Smooth muscle cell (in vitro differentiated cells): ENCODE results near the gene IER3. TPM values are rescaled to one million over a fixed set of nuclear protein-coding genes. Genes with fewer than 3 reads are reported as not detected.

ENCODE experiments used
- DNase-seq: peaks from one replicate; lab custom pipeline; 2025; ENCODE audit not compliant: unreplicated experiment; lab: John Stamatoyannopoulos, UW
- H2AFZ ChIP-seq: fragments of 200-600 bp; sonication (generic); 2 replicates; pipeline ENCODE4 v1.6.0; 2016; ENCODE audit warnings: antibody characterized with exemption, low read depth, mild to moderate bottlenecking
- H3F3A ChIP-seq: fragments of 200-600 bp; sonication (generic); 2 replicates; pipeline ENCODE4 v1.6.0; 2017; ENCODE audit warnings: antibody characterized with exemption, low read depth
- H3K27ac ChIP-seq: fragments of 200-600 bp; sonication (generic); 2 replicates; pipeline ENCODE4 v1.5.1; 2016; ENCODE audit warnings: low read depth, mild to moderate bottlenecking
- H3K27me3 ChIP-seq: fragments of 200-600 bp; sonication (generic); 2 replicates; pipeline ENCODE4 v1.6.1; 2016; ENCODE audit warnings: low read depth, mild to moderate bottlenecking
- H3K36me3 ChIP-seq: fragments of 200-600 bp; sonication (generic); 2 replicates; pipeline ENCODE4 v1.5.1; 2016; ENCODE audit warnings: low read depth
- H3K4me1 ChIP-seq: fragments of 200-600 bp; sonication (generic); 2 replicates; pipeline ENCODE4 v1.5.1; 2016; ENCODE audit warnings: low read depth
- H3K4me2 ChIP-seq: fragments of 200-600 bp; sonication (generic); 2 replicates; pipeline ENCODE4 v1.6.0; 2016; ENCODE audit warnings: mild to moderate bottlenecking
- H3K4me3 ChIP-seq: fragments of 200-600 bp; sonication (generic); 2 replicates; pipeline ENCODE4 v1.5.1; 2016; ENCODE audit warnings: mild to moderate bottlenecking
- H3K79me2 ChIP-seq: fragments of 200-600 bp; sonication (generic); 2 replicates; pipeline ENCODE4 v1.6.0; 2016; ENCODE audit warnings: low read depth, mild to moderate bottlenecking
- H3K9ac ChIP-seq: fragments of 200-600 bp; sonication (generic); 2 replicates; pipeline ENCODE4 v1.6.0; 2016; ENCODE audit warnings: low read depth
- H3K9me3 ChIP-seq: fragments of 200-600 bp; sonication (generic); replicated peaks from 2 replicates; pipeline ENCODE4 v1.5.1; 2016; ENCODE audit warnings: low read depth
- H4K20me1 ChIP-seq: fragments of 200-600 bp; sonication (generic); 2 replicates; pipeline ENCODE4 v1.6.0; 2016; ENCODE audit warnings: low read depth
- WGBS: methylation state at CpG from one replicate; pipeline ENCODE4 v1.1.7; 2016; ENCODE audit warnings: low lambda C conversion rate; 5-methylcytosine and 5-hydroxymethylcytosine counted together
- polyA plus RNA-seq: library from polyadenylated mRNA; unstranded; fragments of >200 nt; fragmentation: Nextera tagmentation; extraction: Ambion mirVana; gene quantifications from 2 replicates; pipeline ENCODE4 v1.2.1, GENCODE V29; 2016
- total RNA-seq: library from RNA; depleted of rRNA; stranded (reverse); fragments of >200 nt; gene quantifications from 2 replicates; pipeline ENCODE4 v1.2.3, GENCODE V29; 2014
- TF ChIP-seq, protein P1 (sequence below): fragments of 200-600 bp; sonication (generic); IDR thresholded peaks from 2 replicates; pipeline ENCODE4 v1.5.1; 2017; ENCODE audit warnings: borderline replicate concordance, mild to moderate bottlenecking, antibody characterized with exemption; ENCODE audit not compliant: insufficient read depth, poor library complexity, severe bottlenecking

IER3 gene
- total and polyA plus RNA-seq, 2 experiments from 2014 or later: 736 to 811 TPM

- H3K79me2 ChIP-seq: no peaks in the 10 kb centered on the region
- H3K9ac ChIP-seq: no peak overlapping the region
- H3K4me1 ChIP-seq: no peaks in the 10 kb centered on the region
- H3K4me3 ChIP-seq: no peak overlapping the region
- H2AFZ ChIP-seq: no peak overlapping the region
- H3K36me3 ChIP-seq: no peaks in the 10 kb centered on the region
- no peaks in the 10 kb centered on the region for H3K9me3 ChIP-seq
- TF ChIP-seq, protein P1, sequence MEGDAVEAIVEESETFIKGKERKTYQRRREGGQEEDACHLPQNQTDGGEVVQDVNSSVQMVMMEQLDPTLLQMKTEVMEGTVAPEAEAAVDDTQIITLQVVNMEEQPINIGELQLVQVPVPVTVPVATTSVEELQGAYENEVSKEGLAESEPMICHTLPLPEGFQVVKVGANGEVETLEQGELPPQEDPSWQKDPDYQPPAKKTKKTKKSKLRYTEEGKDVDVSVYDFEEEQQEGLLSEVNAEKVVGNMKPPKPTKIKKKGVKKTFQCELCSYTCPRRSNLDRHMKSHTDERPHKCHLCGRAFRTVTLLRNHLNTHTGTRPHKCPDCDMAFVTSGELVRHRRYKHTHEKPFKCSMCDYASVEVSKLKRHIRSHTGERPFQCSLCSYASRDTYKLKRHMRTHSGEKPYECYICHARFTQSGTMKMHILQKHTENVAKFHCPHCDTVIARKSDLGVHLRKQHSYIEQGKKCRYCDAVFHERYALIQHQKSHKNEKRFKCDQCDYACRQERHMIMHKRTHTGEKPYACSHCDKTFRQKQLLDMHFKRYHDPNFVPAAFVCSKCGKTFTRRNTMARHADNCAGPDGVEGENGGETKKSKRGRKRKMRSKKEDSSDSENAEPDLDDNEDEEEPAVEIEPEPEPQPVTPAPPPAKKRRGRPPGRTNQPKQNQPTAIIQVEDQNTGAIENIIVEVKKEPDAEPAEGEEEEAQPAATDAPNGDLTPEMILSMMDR: no peak
- H3F3A ChIP-seq: no peaks in the 10 kb centered on the region
- H3K27ac ChIP-seq: no peak overlapping the region
- no peak overlapping the region for H3K4me2 ChIP-seq
- H4K20me1 ChIP-seq: no peaks in the 10 kb centered on the region
- 100% methylated on average over 4 of the region's 4 CpGs for WGBS
- no peaks in the 10 kb centered on the region for H3K27me3 ChIP-seq
- no peak for DNase-seq
Observed at GRCh38 chr6:30705620-30706019, 38.7 kb downstream of the IER3 start.

GRCh38 chr6:30703821-30704220 is 40.5 kb downstream of the IER3 start:
- H3K4me1 ChIP-seq: no peaks in the 10 kb centered on the region
- H3K27ac ChIP-seq: no peak overlapping the region
- no peaks in the 10 kb centered on the region for H3K79me2 ChIP-seq
- TF ChIP-seq, protein P1: no peak
- H3K4me2 ChIP-seq: no peak overlapping the region
- H3K9me3 ChIP-seq: no peaks in the 10 kb centered on the region
- WGBS: 91% methylated on average over 4 of the region's 4 CpGs
- no peaks in the 10 kb centered on the region for H4K20me1 ChIP-seq
- no peaks in the 10 kb centered on the region for H3K36me3 ChIP-seq
- no peaks in the 10 kb centered on the region for H3K27me3 ChIP-seq
- DNase-seq: no peak
- H3F3A ChIP-seq: no peaks in the 10 kb centered on the region
- H3K4me3 ChIP-seq: no peak overlapping the region
- H3K9ac ChIP-seq: no peak overlapping the region
- no peak overlapping the region for H2AFZ ChIP-seq

DNA sequence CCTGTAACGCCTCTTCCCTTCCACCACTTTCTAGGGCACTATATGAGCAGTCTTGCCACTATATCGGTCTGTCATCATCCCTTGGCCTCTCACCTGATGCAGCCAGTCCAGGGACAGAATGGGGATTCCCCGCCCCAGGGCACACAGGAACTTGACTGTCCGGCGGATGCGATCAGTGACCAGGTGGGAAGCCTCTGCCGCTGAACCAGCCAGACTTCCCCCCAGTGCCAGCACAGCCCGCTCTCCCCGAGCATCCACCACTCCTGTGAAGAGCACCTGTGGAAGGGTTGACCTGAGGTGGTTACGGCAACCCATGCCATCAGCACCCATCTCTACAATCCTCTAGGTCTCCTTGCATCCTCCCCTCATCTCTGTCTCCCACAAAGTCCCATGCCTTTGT is 41.3 kb downstream of the IER3 start:
- no peaks in the 10 kb centered on the region for H3K27me3 ChIP-seq
- TF ChIP-seq, protein P1: no peak
- no peak overlapping the region for H3K4me2 ChIP-seq
- no peaks in the 10 kb centered on the region for H3K79me2 ChIP-seq
- no peak overlapping the region for H3K27ac ChIP-seq
- H3K9ac ChIP-seq: no peak overlapping the region
- no peak overlapping the region for H3K4me3 ChIP-seq
- H3K36me3 ChIP-seq: no peaks in the 10 kb centered on the region
- H3K4me1 ChIP-seq: no peaks in the 10 kb centered on the region
- no peak overlapping the region for H2AFZ ChIP-seq
- no peak for DNase-seq
- H3K9me3 ChIP-seq: no peaks in the 10 kb centered on the region
- WGBS: 98% methylated on average over 10 of the region's 10 CpGs
- no peaks in the 10 kb centered on the region for H4K20me1 ChIP-seq
- H3F3A ChIP-seq: no peaks in the 10 kb centered on the region

GRCh38 chr6:30700340-30700739 is 44.0 kb downstream of the IER3 start:
- no peak for DNase-seq
- Histone ChIP-seq H3K4me2 (no peak overlapping the region), H3K4me1 (no peaks in the 10 kb centered on the region), H3F3A (no peaks in the 10 kb centered on the region), H2AFZ (no peak overlapping the region), H4K20me1 (no peaks in the 10 kb centered on the region), H3K9me3 (no peaks in the 10 kb centered on the region), H3K27me3 (no peaks in the 10 kb centered on the region), H3K36me3 (no peaks in the 10 kb centered on the region), H3K4me3 (no peak overlapping the region), H3K9ac (no peak overlapping the region), H3K79me2 (no peaks in the 10 kb centered on the region), H3K27ac (no peak overlapping the region)
- TF ChIP-seq, protein P1: no peak
- WGBS: 83% methylated on average over 4 of the region's 4 CpGs
